ENCODE measurements around the gene SWT1. TPM values are rescaled to one million over a fixed set of nuclear protein-coding genes. Genes with fewer than 3 reads are reported as not detected.
"Not testable (repeated sequence)": the region's sequence is repeated elsewhere in the genome, so short reads cannot be mapped to it uniquely, and the experiment has no call there.

SWT1 gene
- total and polyA plus RNA-seq, 7 experiments from 2014 or later: 4.1 to 11.5 (median 5.2) TPM

GRCh38 chr1:185237176-185237575 is 80.2 kb downstream of the SWT1 start:
- CTCF ChIA-PET: interaction anchor here (3.5 kb wide), 1 partner anchor 434 kb away, joined by 62 read pairs; no protein-coding TSS in a partner anchor
- H3K36me3 ChIP-seq (ENCODE audit: control insufficient read depth in 2 of 3, insufficient read depth in 3 of 3, low read length in 3 of 3); intact Hi-C loops (cut with micrococcal nuclease); H3K4me1 ChIP-seq (ENCODE audit: control insufficient read depth in 2 of 2, insufficient read depth in 2 of 2, low read length in 2 of 2); H3K9me3 ChIP-seq (ENCODE audit: control insufficient read depth in 2 of 3, low read length in 3 of 3); DNase-seq; H3K4me3 Mint-ChIP-seq; H3K27me3 Mint-ChIP-seq; H3K27ac ChIP-seq (ENCODE audit: low read depth, low read length); H3K4me3 ChIP-seq (ENCODE audit: low read length); H3K9me3 Mint-ChIP-seq; ATAC-seq; H3K27me3 ChIP-seq (ENCODE audit: control insufficient read depth in 2 of 2, insufficient read depth in 2 of 2, low read length in 2 of 2): not testable (repeated sequence)
- Mint-ChIP-seq H3K27ac (peak overlapping the region in 1 of 9 donors; percentile 53), H3K4me1 (peaks cover 5 to 33% (median 29%) of the 10 kb centered on the region in 7 donors), H3K36me3 (peaks cover 0 to 20% (median 17%) of the 10 kb centered on the region in 5 donors)
- POLR2A ChIA-PET: interaction anchor here (0.7 kb wide), 1 partner anchor 457 kb away, joined by 3 read pairs; no protein-coding TSS in a partner anchor

DNA sequence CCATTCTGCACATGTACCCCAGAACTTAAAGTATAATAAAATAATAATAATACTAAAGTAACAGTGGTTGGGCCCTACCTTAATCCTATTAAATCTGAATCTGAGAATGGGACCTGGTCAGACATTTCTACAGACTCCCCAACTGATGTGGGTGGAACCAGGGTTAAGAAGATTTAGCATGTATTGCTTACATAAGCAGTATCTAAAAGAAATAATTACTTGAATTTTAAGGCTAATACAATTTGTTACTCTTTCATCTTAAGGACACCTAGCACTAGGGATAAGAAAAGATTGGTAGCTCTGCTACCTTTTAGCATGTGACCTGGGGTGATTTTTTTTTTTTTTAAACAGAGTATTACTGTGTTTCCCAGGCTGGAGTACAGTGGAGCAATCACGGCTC is 80.7 kb downstream of the SWT1 start:
- Histone ChIP-seq H3K4me1 (ENCODE audit: control insufficient read depth in 2 of 2, insufficient read depth in 2 of 2, low read length in 2 of 2) (peaks cover 7 to 10% of the 10 kb centered on the region in 2 donors), H3K27ac (ENCODE audit: low read depth, low read length) (no peak overlapping the region), H3K27me3 (ENCODE audit: control insufficient read depth in 2 of 2, insufficient read depth in 2 of 2, low read length in 2 of 2) (no peaks in the 10 kb centered on the region), H3K4me3 (ENCODE audit: low read length) (no peak overlapping the region), H3K36me3 (ENCODE audit: control insufficient read depth in 2 of 3, insufficient read depth in 3 of 3, low read length in 3 of 3) (no peaks in the 10 kb centered on the region), H3K9me3 (ENCODE audit: control insufficient read depth in 2 of 3, low read length in 3 of 3) (no peaks in the 10 kb centered on the region)
- Mint-ChIP-seq H3K27ac (peak overlapping the region in 1 of 9 donors; percentile 33), H3K4me3 (no peak overlapping the region), H3K9me3 (peaks cover 0 to 5% (median 0%) of the 10 kb centered on the region in 11 donors), H3K36me3 (peaks cover 0 to 20% (median 17%) of the 10 kb centered on the region in 5 donors), H3K27me3 (no peaks in the 10 kb centered on the region), H3K4me1 (peaks cover 5 to 33% (median 29%) of the 10 kb centered on the region in 7 donors)
- ChIA-PET CTCF (interaction anchor here (0.8 to 3.9 kb wide), 13 partner anchors 28 to 458 kb away, joined by 3 to 62 read pairs (median 7); partner anchors contain the start of gene IVNS1ABP), POLR2A (interaction anchor here (0.7 to 4.6 kb wide), 6 partner anchors 44 to 456 kb away, joined by 3 to 60 read pairs (median 4); partner anchors contain the start of gene IVNS1ABP)
- no peak for ATAC-seq
- no peak for DNase-seq
- intact Hi-C loops (cut with micrococcal nuclease): loop anchor here (1.0 to 2.0 kb wide), 9 partner anchors 44 to 458 kb away; partner anchors contain the start of genes IVNS1ABP (in 2 of the 2) and SWT1 (in 1 of the 2)

- Mint-ChIP-seq H3K9me3 (peaks cover 0 to 5% (median 0%) of the 10 kb centered on the region in 11 donors), H3K4me3 (peak overlapping the region in 9 of 10 donors; percentile 3 to 73 (median 45)), H3K27me3 (no peaks in the 10 kb centered on the region), H3K36me3 (peaks cover 0 to 17% (median 15%) of the 10 kb centered on the region in 5 donors), H3K27ac (peak overlapping the region in 4 of 9 donors; percentile 3 to 81 (median 13)), H3K4me1 (peaks cover 5 to 33% (median 29%) of the 10 kb centered on the region in 7 donors)
- Histone ChIP-seq H3K27ac (ENCODE audit: low read depth, low read length) (no peak overlapping the region), H3K36me3 (ENCODE audit: control insufficient read depth in 2 of 3, insufficient read depth in 3 of 3, low read length in 3 of 3) (no peaks in the 10 kb centered on the region), H3K27me3 (ENCODE audit: control insufficient read depth in 2 of 2, insufficient read depth in 2 of 2, low read length in 2 of 2) (no peaks in the 10 kb centered on the region), H3K4me3 (ENCODE audit: low read length) (no peak overlapping the region), H3K9me3 (ENCODE audit: control insufficient read depth in 2 of 3, low read length in 3 of 3) (no peaks in the 10 kb centered on the region), H3K4me1 (ENCODE audit: control insufficient read depth in 2 of 2, insufficient read depth in 2 of 2, low read length in 2 of 2) (peaks cover 7 to 10% of the 10 kb centered on the region in 2 donors)
- ChIA-PET CTCF (interaction anchor here (0.7 to 3.9 kb wide), 30 partner anchors 11 to 458 kb away, joined by 3 to 62 read pairs (median 4); partner anchors contain the start of gene IVNS1ABP), POLR2A (interaction anchor here (0.6 to 4.6 kb wide), 12 partner anchors 44 to 502 kb away, joined by 3 to 60 read pairs (median 4); partner anchors contain the start of gene IVNS1ABP)
- intact Hi-C loops (cut with micrococcal nuclease): loop anchor here (1.0 to 2.0 kb wide), 9 partner anchors 43 to 457 kb away; partner anchors contain the start of genes IVNS1ABP (in 2 of the 2) and SWT1 (in 1 of the 2)
- DNase-seq: peak in 6 of 9 donors; percentile 11 to 49 (median 35)
- ATAC-seq: peak; percentile 64
These were observed 81.5 kb downstream of the SWT1 start for GRCh38 chr1:185238447-185238846.

DNA sequence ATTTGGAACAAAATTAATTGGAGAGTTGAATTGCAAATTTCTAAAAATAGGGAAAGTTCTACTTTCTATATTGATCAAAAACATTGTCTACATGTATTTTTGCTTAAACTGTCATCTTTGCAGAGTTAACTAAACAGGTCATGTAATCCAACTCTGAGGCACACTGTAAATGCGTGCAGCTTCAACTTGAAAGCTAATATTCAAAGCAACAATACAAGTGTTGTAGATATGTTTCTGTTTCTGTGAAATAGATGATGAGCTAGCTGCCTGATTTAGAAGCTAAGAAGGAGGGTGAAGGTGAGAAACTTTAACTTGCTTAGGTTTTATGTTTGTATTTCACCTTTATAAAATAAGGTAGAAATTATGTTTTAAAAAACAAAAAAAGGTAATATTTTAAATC is 82.9 kb downstream of the SWT1 start:
- peaks cover 7 to 10% of the 10 kb centered on the region in 2 donors for H3K4me1 ChIP-seq (ENCODE audit: control insufficient read depth in 2 of 2, insufficient read depth in 2 of 2, low read length in 2 of 2)
- intact Hi-C loops (cut with micrococcal nuclease): loop anchor here (1.0 to 5.0 kb wide), 6 partner anchors 11 to 357 kb away; no protein-coding TSS in a partner anchor
- POLR2A ChIA-PET: interaction anchor here (0.6 to 4.6 kb wide), 5 partner anchors 27 to 77 kb away, joined by 3 to 60 read pairs (median 5); partner anchors contain the start of gene IVNS1ABP

DNA sequence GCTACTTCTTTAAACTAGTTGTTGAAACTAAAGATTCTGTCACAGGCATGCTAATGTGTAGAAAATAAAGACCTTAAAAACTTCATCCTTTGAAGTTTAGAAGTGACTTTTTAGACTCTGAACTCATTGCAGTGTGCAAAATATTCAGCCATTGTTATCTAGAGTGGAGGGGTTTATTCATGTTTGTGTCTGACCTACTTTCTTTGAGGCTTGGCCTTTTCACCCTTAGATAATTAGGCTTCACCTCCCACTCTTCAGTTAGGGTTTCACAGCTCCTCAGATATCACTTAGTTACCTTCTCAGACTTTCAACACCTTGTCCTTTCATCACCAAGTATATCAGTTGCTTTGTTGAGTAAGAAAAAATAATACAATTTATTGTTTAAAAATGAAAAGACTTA is 84.2 kb downstream of the SWT1 start:
- Histone ChIP-seq H3K4me1 (ENCODE audit: control insufficient read depth in 2 of 2, insufficient read depth in 2 of 2, low read length in 2 of 2) (peaks cover 7 to 10% of the 10 kb centered on the region in 2 donors), H3K27ac (ENCODE audit: low read depth, low read length) (no peak overlapping the region), H3K9me3 (ENCODE audit: control insufficient read depth in 2 of 3, low read length in 3 of 3) (no peaks in the 10 kb centered on the region), H3K27me3 (ENCODE audit: control insufficient read depth in 2 of 2, insufficient read depth in 2 of 2, low read length in 2 of 2) (no peaks in the 10 kb centered on the region), H3K4me3 (ENCODE audit: low read length) (no peak overlapping the region), H3K36me3 (ENCODE audit: control insufficient read depth in 2 of 3, insufficient read depth in 3 of 3, low read length in 3 of 3) (no peaks in the 10 kb centered on the region)
- Mint-ChIP-seq H3K36me3 (peaks cover 0 to 8% (median 1%) of the 10 kb centered on the region in 5 donors), H3K4me3 (peak overlapping the region in 5 of 10 donors; percentile 2 to 18 (median 10)), H3K27me3 (no peaks in the 10 kb centered on the region), H3K9me3 (peaks cover 0 to 5% (median 0%) of the 10 kb centered on the region in 11 donors), H3K4me1 (peaks cover 5 to 33% (median 29%) of the 10 kb centered on the region in 7 donors), H3K27ac (peak overlapping the region in 4 of 9 donors; percentile 45 to 81 (median 72))
- intact Hi-C loops (cut with micrococcal nuclease): loop anchor here (2.0 to 5.0 kb wide), 2 partner anchors 18 to 41 kb away; no protein-coding TSS in a partner anchor
- DNase-seq (no peak), ATAC-seq (no peak)
- ChIA-PET CTCF (interaction anchor here (0.9 to 3.9 kb wide), 3 partner anchors 76 to 429 kb away, joined by 3 to 19 read pairs (median 7); partner anchors contain the start of gene IVNS1ABP), POLR2A (interaction anchor here (0.7 to 4.6 kb wide), 3 partner anchors 41 to 1051 kb away, joined by 3 to 60 read pairs (median 33); partner anchors contain the start of gene IVNS1ABP)

More for the DNA sequence above, 82.9 kb downstream of the SWT1 start:
- no peaks in the 10 kb centered on the region for H3K36me3 ChIP-seq (ENCODE audit: control insufficient read depth in 2 of 3, insufficient read depth in 3 of 3, low read length in 3 of 3)
- peak in 4 of 9 donors; percentile 17 to 31 (median 28) for DNase-seq
- H3K27me3 ChIP-seq (ENCODE audit: control insufficient read depth in 2 of 2, insufficient read depth in 2 of 2, low read length in 2 of 2): no peaks in the 10 kb centered on the region
- H3K9me3 ChIP-seq (ENCODE audit: control insufficient read depth in 2 of 3, low read length in 3 of 3): no peaks in the 10 kb centered on the region
- Mint-ChIP-seq H3K27ac (peak overlapping the region in 5 of 9 donors; percentile 0 to 81 (median 80)), H3K4me1 (peaks cover 5 to 33% (median 29%) of the 10 kb centered on the region in 7 donors), H3K4me3 (peak overlapping the region in 7 of 10 donors; percentile 45 to 65 (median 53)), H3K9me3 (peaks cover 0 to 5% (median 0%) of the 10 kb centered on the region in 11 donors), H3K36me3 (peaks cover 0 to 15% (median 6%) of the 10 kb centered on the region in 5 donors), H3K27me3 (no peaks in the 10 kb centered on the region)
- CTCF ChIA-PET: interaction anchor here (0.6 to 3.9 kb wide), 14 partner anchors 10 to 440 kb away, joined by 3 to 62 read pairs (median 8); partner anchors contain the start of gene IVNS1ABP
- no peak overlapping the region for H3K27ac ChIP-seq (ENCODE audit: low read depth, low read length)
- ATAC-seq: no peak
- H3K4me3 ChIP-seq (ENCODE audit: low read length): no peak overlapping the region

GRCh38 chr1:185244015-185244747 is 87.2 kb downstream of the SWT1 start:
- H3K27ac Mint-ChIP-seq: no peak overlapping the region
- ChIA-PET POLR2A (interaction anchor here (0.9 to 1.5 kb wide), 3 partner anchors 34 to 73 kb away, joined by 3 to 6 read pairs (median 4); partner anchors contain the start of gene IVNS1ABP), CTCF (no interaction called here)
- H3K36me3 Mint-ChIP-seq: peaks cover 0 to 3% (median 0%) of the 10 kb centered on the region in 5 donors
- DNase-seq (peak in 1 of 9 donors; percentile 37), ATAC-seq (peak; percentile 53)
- Histone ChIP-seq H3K9me3 (ENCODE audit: control insufficient read depth in 2 of 3, low read length in 3 of 3) (no peaks in the 10 kb centered on the region), H3K27ac (ENCODE audit: low read depth, low read length) (no peak overlapping the region), H3K36me3 (ENCODE audit: control insufficient read depth in 2 of 3, insufficient read depth in 3 of 3, low read length in 3 of 3) (no peaks in the 10 kb centered on the region), H3K4me3 (ENCODE audit: low read length) (no peak overlapping the region), H3K27me3 (ENCODE audit: control insufficient read depth in 2 of 2, insufficient read depth in 2 of 2, low read length in 2 of 2) (no peaks in the 10 kb centered on the region), H3K4me1 (ENCODE audit: control insufficient read depth in 2 of 2, insufficient read depth in 2 of 2, low read length in 2 of 2) (peaks cover 7 to 8% of the 10 kb centered on the region in 2 donors)
- no peak overlapping the region for H3K4me3 Mint-ChIP-seq
- H3K27me3 Mint-ChIP-seq: no peaks in the 10 kb centered on the region
- intact Hi-C loops (cut with micrococcal nuclease): loop anchor here in 1 of 2 donors (5.0 kb wide), 1 partner anchor 38 kb away; no protein-coding TSS in a partner anchor
- H3K4me1 Mint-ChIP-seq: peaks cover 4 to 34% (median 26%) of the 10 kb centered on the region in 7 donors
- no peaks in the 10 kb centered on the region for H3K9me3 Mint-ChIP-seq
